ENCODE measurements around the gene NUCB1.
"Not testable (repeated sequence)": the region's sequence is repeated elsewhere in the genome, so short reads cannot be mapped to it uniquely, and the experiment has no call there.

Gene NUCB1

DNA sequence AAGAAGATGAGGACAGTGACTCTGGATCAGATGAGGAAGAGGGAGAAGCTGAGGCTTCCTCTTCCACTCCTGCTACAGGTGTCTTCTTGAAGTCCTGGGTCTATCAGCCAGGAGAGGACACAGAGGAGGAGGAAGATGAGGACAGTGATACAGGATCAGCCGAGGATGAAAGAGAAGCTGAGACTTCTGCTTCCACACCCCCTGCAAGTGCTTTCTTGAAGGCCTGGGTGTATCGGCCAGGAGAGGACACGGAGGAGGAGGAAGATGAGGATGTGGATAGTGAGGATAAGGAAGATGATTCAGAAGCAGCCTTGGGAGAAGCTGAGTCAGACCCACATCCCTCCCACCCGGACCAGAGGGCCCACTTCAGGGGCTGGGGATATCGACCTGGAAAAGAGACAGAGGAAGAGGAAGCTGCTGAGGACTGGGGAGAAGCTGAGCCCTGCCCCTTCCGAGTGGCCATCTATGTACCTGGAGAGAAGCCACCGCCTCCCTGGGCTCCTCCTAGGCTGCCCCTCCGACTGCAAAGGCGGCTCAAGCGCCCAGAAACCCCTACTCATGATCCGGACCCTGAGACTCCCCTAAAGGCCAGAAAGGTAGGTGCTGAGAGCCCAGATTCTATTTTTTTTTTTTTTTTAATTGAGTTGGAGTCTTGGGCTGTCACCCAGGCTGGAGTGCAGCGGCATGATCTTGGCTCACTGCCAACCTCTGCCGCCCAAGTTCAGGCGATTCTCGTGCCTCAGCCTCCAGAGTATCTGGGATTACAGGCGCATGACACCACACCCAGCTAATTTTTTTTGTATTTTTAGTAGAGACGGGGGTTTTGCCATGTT lies 25.6 kb upstream of the NUCB1 start:
- DNase-seq (ENCODE audit: low read depth in 2 of 2), result no peak

GRCh38 chr19:48876043-48876981 lies 23.8 kb upstream of the NUCB1 start:
- not testable (repeated sequence) for DNase-seq (ENCODE audit: low read depth in 2 of 2)

GRCh38 chr19:48877855-48878195 lies 22.3 kb upstream of the NUCB1 start:
- no peak for DNase-seq (ENCODE audit: low read depth in 2 of 2)

GRCh38 chr19:48878196-48879024 lies 21.7 kb upstream of the NUCB1 start:
- DNase-seq (ENCODE audit: low read depth in 2 of 2), result no peak

DNA sequence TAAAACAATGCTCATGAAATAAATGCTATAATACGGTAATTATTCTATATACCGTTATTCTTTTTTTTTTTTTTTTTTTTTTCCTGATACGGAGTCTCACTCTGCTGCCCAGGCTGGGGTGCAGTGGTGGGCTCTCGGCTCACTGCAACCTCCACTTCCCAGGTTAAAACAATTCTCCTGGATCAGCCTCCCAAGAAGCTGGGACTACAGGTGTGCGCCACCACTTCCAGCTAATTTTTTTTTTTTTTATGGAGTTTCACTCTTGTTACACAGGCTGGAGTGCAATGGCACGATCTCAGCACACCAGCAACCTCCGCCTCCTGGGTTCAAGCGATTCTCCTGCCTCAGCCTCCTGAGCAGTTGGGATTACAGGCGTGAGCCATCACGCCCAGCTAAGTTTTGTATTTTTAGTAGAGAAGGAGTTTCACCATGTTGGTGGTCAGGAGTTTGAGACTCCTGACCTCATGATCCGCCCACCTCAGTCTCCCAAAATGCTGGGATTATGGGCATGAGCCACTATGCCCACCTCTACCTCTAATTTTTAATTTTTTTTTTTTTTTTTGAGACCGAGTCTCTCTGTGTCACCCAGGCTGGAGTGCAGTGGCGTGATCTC lies 21.0 kb upstream of the NUCB1 start:
- DNase-seq (ENCODE audit: low read depth in 2 of 2), result no peak

DNA sequence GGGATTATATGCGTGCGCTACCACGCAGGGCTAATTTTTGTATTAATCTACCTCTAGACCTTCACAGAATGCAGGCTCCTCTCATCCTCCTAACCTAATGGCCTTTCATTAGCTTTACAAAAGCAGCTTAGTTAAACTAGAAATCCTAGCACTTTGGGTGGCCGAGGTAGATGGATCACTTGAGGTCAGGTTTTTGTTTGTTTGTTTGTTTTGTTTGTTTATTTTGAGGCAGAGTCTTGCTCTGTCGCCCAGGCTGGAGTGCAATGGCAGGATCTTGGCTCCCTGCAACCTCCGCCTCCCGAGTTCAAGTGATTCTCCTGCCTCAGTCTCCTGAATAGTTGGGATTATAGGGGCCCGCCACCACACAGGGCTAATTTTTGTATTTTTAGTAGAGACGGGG lies 20.4 kb upstream of the NUCB1 start:
- not testable (repeated sequence) for DNase-seq (ENCODE audit: low read depth in 2 of 2)

DNA sequence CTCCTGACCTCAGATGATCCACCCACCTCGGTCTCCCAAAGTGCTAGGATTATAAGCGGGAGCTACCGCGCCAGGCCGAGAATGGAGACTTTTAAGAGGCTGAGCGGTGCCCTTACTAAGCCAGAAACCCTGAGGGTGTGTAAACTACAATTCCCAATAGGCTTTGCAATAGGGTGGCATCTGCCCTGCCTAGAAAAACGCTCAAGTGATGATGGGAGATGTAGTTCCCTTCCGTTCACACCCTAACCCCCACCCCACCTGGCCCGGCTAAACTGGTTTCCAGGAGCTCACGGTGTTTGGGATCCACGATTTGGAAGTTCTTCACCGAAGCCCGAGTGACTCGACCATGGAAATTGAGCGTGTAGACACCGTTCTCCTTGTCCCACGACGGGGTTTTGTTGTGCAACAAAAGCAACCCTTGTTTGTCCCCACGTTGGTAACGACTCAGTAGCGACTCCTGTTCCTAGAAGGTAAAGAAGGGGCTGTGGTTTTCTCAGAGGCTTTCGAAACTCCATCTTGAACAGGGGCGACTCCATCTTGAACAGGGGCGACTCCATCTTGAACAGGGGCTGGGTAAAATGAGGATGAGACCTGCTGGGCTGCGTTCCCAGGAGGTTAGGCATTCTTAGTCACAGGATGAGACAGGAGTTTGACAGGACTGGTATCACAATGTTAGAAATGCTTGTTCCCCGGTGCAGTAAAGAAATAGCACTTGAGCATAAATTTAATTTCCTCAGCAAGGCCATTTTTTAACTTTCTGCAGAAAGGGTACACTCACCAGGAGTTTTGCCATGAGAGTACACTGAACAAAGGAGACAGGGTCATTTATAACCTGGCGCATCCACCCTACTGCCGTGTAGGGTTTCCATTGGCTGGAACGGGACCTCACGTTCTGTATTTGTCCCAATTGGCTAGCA lies 18.1 kb upstream of the NUCB1 start:
- no peak for DNase-seq (ENCODE audit: low read depth in 2 of 2)

DNA sequence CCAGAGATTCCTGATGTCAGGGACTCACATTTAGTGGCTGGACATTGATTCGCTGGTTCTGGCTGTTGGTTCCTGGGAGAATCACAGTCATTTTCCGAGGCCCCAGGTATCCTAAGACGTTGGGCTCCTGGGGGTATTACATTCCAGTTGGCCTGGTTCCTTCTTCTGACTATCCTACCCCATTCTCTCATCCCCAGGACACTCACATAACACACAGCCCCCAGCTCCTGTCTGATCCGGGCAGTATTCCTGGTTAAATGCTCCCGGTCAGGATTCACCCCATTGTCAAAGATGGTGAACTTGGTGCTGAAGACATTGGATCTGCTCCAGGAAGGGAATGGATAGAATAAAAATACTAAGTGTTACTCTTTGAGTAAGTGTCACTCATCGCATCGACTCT lies 16.4 kb upstream of the NUCB1 start:
- no peak for DNase-seq (ENCODE audit: low read depth in 2 of 2)

- no peak for DNase-seq (ENCODE audit: low read depth in 2 of 2)
These were observed 12.1 kb upstream of the NUCB1 start for GRCh38 chr19:48887861-48888612.

GRCh38 chr19:48889496-48889895 lies 10.6 kb upstream of the NUCB1 start:
- not testable (repeated sequence) for DNase-seq (ENCODE audit: low read depth in 2 of 2)

- no peak for DNase-seq (ENCODE audit: low read depth in 2 of 2)
These were observed 9.6 kb upstream of the NUCB1 start for GRCh38 chr19:48890551-48890950.

- no peak for DNase-seq (ENCODE audit: low read depth in 2 of 2)
These were observed 4.9 kb upstream of the NUCB1 start for GRCh38 chr19:48895226-48895625.

GRCh38 chr19:48896191-48896720 lies 3.9 kb upstream of the NUCB1 start:
- DNase-seq (ENCODE audit: low read depth in 2 of 2), result no peak

DNA sequence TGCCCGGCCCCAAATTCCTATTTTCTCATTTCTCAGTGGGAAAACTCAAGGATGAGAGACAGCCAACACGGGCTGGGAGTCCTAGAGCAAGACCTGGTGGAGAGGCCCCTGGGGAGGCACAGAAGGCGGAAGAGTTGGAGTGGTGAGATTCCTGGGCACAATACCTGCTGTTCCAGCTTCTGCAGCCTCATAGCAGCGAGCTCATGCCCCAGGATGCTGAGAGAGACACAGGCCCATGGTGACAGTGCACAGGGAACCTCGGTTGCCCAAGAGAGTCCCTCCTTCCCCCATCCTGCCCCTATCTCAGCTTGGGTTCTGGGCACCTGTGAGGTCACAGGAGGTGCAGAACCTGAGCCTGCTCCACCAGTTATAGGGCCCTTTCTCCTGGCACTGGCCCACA lies 2.9 kb upstream of the NUCB1 start:
- no peak for DNase-seq (ENCODE audit: low read depth in 2 of 2)

DNA sequence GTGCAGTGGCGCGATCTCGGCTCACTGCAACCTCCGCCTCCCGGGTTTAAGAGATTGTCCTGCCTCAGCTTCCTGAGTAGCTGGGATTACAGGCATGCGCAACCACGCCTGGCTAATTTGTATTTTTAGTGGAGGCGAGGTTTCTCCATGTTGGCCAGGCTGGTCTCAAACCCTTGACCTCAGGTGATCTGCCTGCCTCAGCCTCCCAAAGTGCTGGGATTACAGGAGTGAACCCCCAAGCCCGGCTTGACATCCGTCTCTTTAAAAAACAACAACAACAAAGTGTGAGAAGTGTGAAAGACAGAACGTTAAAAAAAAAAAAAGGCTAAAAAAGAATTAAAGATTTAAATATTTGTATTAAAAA lies 744 bp upstream of the NUCB1 start:
- not testable (repeated sequence) for DNase-seq (ENCODE audit: low read depth in 2 of 2)

DNA sequence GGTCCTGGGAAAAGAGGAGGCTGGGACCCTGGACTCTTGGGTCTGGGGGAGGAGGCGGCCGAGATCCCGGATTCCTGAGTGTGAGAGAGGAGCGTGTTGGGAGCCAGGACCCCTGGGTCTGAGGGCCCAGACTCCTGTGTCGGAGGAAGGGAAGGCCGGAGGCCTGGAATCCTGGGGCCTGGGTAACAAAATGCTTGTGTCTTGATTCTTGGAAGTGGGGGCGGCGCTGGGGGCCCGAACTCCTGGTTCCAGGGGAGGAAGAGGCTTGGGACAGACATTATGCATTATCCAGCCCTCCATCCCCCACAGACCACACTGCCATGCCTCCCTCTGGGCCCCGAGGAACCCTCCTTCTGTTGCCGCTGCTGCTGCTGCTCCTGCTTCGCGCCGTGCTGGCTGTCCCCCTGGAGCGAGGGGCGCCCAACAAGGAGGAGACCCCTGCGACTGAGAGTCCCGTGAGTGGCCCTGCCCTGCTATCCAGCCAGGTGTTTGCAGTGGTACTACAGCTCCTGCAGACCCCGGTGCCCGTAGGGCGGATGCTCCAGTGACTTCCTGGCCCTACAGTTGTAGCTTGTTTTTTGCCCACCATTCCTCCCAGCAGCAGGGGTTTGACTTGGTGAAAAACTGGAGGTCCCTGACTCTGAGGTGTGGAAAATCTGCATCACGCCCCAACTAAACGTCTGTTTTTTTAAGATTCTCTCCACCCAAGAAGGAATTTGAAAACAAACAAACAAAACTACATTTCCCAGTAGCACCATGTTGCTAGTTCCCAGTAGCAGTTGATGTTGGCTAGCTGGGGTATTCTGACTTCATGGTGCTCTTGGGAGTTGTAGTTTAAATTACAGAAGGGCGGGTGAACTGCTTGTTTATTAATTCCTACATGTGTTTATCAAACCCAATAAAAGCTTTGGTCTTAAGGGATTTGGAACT lies 630 bp downstream of the NUCB1 start:
- DNase-seq (ENCODE audit: low read depth in 2 of 2), result no peak

- DNase-seq (ENCODE audit: low read depth in 2 of 2), result not testable (repeated sequence)
These were observed 2.2 kb downstream of the NUCB1 start for GRCh38 chr19:48902291-48902690.

DNA sequence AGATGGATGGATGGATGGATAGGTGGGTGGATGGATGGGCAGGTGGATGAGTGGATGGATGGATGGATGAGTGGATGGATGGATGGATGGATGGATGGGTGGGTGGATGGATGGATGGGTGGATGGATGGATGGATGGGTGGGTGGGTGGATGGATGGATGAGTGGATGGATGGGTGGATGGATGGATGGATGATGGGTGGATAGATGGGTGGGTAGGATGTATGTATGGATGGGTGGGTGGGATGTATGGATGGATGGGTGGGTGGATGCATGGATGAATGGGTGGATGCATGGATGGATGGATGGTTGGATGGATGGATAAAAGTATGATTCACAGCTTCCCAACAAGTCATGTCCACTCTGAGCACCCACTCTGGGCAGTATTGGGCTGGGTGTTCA lies 3.7 kb downstream of the NUCB1 start:
- not testable (repeated sequence) for DNase-seq (ENCODE audit: low read depth in 2 of 2)

Measured in stimulated activated CD8-positive, alpha-beta memory T cell treated with anti-CD3 and anti-CD28 coated beads, Interleukin-2, amount 100 ng/mL, for 1 hour (primary cell).